GM21381 (cell line): ENCODE results near the gene YKT6.

Experiments used
- ATAC-seq: cut with Tn5 transposase; IDR thresholded peaks from one replicate; pipeline ENCODE4 v1.9.1; 2021; ENCODE audit warnings: mild to moderate bottlenecking, moderate library complexity; ENCODE audit not compliant: unreplicated experiment

YKT6 gene

DNA sequence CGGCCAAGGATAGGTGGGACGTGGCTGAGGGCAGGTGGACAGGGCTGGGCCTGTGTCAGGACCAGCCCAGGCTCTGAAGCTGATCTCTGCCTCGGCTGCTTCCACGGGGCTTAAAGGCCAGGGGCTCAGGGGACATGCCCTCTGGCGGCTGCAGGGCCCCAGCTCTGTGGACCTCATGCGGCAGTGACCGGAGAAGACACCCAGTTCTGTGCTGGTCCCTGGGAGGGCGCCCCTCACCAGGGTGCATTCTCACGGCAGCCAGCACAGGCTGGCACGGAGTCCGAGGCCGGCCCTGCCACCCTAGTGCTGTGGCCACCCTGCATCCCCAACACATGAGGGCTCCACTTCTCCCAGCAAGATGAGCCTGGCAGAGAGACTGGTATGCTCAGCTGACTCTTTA is 30.3 kb downstream of the YKT6 start:
- no peak for ATAC-seq

DNA sequence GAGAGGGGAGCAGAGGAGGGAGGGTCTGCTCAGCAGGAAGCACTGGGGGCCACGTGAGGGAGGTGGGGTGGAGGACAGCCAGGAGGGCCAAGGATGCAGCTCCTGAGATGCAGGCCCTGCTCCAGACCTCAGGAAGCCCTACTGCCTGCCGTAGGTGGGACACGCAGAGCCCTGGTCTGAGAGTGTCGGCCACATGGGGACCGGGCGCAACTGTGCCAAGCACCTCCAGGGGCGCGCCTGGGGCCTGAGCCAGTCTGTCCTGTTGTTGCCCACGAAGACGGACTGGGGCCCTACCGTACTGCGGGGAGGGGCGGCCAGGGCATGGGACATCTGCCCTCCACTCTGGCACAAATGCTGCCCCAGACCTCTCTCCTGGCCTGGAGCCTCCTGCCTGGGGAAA is 31.6 kb downstream of the YKT6 start:
- ATAC-seq: no peak

DNA sequence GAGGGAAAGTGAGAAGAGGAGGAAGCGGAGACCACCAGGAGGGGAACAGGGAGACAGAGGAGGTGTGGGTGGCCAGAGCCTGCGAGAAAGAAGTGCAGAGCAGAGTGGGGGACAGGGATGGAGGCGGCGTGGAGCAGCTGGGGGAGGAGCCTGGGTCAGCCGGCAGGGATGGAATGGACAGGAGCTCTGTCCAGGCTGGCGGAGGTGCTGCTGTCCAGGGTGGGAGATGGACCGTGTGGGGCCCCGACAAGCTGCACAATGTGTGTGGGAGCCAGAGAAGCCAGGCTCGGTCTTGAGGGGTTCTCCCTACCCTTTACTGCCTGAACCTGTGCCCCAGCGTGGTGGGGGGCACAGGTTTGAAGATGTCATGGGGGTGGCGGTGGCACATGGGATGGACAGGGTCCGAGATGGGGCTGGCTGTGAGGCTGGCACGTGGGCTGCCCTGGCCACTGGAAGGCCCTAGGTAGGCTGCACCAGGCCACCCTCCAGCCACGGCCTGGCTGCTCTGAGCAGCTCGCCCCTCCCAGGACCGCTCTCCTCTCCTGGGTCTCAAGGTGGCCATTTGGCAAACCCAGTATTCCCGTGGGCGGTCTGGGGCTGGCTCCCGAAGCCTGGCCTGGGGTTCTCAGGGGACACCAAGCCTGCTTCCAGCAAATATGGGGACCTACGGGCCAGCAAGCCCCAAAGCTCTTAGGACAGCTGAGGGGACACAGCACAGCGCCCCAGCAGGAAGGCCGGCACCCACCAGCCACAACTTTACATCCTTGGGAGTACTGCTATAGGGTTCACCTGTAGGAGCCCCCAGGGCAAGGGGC is 32.3 kb downstream of the YKT6 start:
- ATAC-seq: no peak

DNA sequence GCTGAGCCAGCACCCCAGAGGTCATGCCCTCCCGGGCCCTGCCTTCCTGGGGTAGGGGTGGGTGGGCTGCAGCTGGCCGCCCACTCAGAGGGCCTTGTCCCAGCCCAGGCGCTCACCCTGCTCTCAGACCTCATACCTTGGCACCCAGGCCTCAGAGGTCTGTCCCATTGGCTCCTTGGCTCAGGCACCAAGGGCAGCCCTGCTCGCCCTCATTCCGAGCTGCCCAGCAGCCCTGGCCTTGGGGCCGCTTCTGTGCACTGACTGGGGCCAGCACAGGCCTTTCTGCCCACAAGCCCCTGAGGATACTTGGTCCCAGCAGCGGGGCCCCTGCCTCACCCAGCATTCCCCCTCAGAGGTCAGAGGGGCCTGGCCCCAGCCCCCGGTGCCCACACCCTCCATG is 34.3 kb downstream of the YKT6 start:
- no peak for ATAC-seq

DNA sequence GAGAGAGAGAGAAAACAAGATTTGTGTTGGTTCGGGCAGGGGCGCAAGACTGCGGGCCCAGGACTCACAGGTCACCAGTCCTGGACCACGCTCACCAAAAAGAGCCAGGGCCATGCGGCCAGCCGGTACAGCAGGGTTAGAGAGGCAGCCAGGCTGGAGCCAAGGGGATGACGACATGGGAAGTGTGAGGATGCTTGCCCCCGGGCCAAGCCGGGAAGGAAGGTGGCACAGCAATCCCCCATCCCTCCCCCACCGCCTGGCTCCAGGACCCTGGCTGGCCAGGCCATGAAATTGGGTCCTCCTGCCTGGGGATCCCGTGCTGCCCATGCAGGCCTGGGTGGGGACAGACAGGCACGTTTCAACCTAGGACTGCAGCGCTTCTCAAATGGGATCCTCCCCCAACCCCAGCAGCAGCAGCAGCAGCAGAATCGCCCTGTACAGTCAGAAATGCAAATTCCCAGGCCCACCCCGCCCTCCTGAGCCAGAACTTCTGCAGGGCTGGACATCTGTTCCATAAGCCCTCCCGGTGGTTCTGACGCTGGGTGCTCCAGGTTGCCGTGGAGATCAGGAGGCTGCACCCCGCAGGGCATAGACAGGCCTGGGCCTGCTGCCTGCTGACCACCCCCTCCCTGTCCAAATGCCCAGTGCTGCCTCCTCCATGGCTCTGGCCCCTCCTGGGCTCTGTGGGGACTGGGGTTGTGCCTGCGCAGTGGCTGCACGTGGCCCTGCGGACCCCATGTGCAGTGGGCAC is 35.0 kb downstream of the YKT6 start:
- ATAC-seq: no peak

DNA sequence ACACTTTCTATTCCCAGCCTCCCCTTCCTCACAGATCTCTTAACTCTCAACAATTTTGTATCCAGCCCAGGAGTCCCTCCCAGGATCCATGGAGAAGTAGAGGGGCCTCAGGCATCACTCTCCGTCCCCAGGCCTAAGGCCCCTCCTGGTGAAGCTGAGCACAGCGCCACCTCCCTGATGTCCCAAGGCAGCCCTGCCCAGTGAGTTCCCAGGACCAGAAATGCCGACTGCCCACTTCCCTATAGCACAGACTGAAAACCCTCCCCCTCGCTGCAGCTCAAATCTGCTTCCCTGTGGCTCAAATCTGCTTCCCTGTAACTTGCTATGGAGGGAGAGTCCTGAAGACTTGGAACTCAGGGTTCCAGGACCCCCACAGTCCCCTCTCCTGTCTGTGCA is 35.6 kb downstream of the YKT6 start:
- ATAC-seq: no peak

DNA sequence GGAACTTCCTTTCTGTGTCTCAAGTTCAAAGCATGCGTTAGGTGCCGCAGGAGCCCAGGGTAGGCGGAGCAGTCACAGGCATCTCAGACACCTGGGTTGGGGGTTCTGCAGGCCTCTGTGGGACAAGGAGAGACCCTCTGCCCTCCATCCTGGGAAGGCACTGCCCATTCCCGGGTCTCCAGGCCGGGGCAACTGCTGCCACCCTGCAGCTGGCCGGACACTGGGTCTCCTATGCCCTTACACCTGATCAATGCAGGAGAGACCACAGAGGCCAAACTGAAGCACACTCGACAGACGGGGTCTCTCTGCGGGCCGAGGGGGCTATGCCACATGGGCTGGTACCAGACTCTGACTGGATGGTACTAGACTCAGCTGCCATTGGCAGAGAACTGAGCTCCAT is 36.9 kb downstream of the YKT6 start:
- ATAC-seq: no peak

DNA sequence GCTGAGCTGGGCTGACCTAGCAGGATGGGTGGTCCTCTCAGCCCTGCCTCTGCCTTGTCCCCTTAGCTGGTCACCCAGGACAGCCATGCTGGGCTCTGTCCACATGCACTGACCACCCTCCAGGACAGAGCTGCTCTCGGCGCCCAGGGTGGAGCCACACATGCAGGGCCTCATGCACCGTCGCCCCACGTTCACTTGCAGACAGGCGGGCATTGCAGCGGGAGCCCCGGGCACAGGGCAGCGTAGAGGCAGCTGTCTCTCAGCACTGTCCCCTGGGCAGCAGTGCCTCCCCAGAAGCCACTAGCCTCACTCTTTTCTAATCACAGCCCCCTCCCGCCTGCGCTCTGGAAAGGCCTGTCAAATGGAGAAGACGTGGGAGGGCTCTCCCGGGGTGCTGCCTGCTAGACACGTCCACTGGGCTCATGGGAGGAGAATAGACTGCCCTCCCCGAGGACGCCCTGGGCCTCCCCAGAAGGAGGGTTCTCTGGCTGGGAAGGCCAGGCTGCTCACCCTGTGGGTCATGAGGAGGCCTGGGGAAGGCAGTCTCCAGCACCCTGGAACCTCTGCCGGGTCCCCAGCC is 37.4 kb downstream of the YKT6 start:
- ATAC-seq: no peak

DNA sequence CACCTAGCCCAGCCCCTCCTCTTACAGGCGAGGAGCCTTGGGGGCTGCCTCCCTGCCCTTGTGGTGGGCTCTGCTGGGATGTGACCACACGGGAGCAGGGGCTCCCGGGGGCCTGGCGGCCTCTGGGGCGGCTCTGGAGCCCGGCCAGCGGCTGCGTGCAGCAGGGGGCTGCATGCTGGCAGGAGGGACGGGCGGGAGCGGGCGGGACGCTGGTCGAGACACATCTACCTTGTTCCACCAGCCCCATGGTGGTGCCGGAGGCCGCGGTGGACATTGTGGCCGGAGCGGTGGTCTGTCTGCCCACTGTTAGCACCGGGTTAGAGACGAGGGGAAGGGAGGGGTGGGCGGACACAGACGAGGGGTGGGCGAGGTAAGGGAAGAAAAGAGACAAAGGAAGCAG is 38.6 kb downstream of the YKT6 start:
- ATAC-seq: no peak

DNA sequence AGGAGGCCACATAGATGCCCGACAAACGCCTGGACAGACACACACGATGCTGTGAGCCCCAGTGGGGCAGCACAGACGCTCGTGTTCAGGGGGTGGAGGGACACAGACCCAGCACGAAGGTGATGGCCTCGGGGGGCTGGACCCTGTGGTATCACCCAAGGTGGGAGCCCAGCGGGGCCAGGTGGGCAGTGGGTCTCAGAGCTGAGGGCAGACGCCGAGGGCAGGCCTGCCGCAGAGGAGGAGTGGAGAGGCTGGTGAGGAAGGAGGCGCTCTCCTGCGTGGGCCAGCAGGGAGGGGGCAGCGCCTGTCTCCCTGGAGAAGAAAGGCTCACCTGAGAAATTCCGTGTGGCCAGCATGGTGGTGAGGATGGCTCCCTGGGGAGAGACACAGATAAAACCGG is 39.6 kb downstream of the YKT6 start:
- no peak for ATAC-seq

DNA sequence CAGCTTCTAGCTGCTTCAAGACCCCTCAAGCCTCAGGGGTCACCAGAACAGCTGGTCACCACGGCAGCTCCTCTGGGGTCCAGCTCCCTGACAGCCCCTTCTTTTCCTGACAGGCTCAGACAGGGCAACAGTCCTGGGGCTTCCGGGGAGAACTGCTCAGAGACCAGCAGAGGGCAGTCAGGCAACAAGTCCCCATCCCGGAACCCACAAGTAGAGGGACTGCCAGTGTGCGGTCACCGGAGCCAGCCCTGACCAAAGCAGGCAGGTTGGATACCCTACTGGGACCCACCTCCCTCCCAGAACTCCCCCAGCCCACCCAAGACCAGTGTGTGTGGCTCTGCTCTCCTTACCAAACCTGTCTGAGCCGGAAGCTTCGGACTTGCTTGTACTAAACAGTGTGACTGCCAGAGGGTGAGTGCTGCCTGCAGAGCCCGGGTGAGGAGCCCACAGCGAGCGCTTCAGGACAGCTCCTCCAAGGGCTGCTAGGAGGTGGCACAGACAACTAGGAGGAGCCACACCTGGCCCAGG is 40.3 kb downstream of the YKT6 start:
- peak; percentile 62 for ATAC-seq

DNA sequence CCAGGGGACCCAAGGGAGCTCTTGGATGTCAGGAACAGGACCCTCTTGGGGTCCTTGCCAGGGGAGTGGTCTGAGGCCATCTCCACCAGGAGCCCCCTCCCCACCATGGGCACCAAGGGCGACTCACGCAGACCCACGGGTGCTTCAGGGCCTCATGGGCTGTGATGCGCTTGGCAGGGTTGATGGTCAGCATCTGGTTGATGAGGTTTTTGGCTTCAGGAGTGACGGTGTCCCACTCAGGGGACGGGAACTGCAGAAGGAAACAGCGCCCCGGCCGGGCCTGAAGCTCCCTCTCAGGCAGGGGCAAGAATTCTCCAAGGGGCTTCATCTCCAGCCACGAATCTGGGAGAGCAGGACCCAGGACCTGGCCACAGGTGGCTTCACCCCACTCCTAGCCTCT is 41.3 kb downstream of the YKT6 start:
- ATAC-seq: no peak

DNA sequence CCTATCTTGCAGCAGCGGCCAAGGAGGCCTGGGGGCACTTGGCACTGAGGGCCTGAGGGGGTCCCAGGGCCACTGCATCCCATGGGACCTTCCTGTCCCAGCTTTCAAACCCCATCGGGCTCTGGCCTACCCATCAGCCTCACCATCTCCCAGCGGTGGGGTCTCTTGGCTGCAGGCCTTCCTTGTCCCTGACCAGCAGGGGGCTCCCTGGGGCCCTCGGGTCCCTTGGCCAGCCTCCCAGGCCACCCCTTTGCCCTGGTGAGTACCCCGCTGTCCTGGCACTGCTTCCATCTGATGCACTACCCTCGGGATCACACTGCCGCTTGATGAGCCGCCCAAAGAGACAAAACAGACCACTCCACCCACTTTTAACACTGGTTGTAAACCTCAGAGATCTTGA is 43.5 kb downstream of the YKT6 start:
- ATAC-seq: no peak

DNA sequence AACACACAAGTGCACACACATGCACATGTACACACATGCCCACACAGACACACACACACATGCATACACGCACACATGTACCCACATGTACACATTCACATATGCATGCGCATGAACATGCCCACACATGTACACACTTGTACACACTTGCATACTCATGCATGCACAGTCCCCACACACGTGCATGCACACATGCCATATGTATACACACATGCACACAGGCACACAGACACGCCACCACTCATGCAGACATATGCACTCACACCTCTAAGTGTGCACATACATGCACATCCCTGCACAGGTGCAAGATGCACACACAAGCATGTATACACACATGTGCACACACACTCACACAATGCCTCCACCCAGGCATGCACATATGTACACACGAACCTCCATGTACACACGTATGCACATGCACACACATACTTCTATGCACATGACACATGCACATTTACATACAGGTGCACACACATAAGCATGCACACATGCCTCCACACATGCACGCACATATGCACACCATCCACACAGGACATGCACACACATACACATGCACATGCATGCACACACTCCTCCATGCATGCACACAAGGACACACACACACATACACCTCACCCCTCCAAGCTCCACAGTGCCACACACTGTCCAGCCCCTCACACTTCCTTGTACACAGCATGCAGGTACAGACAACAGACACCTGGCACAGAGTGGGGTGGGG is 45.8 kb downstream of the YKT6 start:
- no peak for ATAC-seq

DNA sequence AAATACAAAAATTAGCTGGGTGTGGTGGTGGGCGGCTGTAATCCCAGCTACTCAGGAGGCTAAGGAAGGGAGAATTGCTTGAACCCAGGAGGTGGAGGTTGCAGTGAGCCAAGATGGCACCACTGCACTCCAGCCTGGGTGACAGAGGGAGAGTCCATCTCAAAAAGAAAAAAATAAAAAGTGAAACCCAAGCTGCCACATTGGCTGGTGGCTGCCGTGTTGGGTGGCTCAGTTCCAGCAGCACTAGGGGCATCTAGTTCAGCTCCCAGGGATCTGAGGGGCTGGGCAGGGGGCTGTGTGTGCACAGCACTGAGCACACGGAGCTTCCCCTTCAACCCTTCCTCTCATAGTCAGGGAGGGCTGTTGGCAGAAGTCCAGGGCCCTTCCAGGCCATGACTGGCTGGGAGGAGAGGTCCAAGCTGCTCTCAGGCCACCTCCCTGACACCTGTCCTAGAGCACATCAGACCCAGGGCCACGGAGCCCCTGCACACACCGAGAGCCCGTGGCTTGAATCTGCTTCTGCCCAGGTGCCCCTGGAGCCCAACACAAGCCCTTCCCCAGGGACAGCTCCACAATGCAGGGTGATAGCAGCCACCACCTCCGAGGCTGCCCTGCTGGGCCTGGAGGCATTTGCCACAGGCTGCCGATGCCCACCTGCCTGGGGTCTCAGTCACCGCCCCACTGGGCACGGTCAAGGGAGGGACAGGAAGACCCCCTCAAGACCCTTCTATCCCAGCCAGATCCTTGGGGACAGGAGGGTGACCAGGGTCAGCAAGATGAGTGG is 47.3 kb downstream of the YKT6 start:
- no peak for ATAC-seq

DNA sequence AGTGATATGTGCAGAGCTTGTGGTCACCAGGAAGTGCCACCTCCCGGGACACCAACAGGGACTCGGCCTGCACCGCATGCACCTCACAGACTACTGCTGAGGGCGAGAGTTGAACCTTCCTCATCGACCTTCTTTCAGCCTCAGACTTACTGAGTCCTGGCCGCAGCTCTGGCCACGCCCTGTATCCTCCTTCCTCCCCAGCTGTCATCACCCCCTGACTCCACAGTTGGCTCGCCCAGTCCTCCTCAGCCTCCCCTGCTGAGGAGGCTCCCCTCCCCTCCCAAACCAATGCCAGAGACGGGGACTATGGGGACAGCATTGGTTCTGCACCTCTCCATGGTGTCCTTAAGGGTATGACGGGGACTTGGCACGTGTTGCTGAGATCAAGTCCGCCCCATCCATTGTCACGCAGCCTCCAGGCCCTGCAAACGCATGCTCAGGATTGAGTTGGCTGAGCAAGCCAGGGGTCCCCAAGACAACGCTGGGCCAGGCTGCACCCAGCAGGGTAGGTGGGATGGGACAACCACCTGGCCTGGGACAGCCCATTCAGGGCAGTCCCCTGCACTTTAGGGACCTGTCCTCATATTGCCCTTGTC is 49.0 kb downstream of the YKT6 start:
- ATAC-seq: no peak

DNA sequence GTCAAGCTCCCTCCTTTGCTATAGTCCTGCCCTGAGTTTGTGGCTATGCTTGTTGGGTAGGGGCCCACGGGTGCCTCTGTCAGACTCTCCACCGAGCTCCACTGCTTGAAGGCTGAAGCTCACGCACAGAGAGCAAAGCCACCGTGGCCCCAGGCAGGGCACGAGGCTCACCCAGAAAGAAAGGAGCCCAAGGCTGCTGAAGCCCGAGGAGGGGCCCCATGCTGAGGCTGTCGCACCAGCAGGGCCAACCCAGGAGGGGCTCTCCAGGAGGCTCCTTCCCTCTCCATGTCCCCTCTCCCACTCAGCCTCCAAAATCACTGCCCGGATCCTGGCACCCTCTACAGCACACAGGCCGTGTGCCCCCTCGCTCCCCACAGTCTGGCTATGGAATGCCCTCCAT is 50.5 kb downstream of the YKT6 start:
- ATAC-seq: no peak

DNA sequence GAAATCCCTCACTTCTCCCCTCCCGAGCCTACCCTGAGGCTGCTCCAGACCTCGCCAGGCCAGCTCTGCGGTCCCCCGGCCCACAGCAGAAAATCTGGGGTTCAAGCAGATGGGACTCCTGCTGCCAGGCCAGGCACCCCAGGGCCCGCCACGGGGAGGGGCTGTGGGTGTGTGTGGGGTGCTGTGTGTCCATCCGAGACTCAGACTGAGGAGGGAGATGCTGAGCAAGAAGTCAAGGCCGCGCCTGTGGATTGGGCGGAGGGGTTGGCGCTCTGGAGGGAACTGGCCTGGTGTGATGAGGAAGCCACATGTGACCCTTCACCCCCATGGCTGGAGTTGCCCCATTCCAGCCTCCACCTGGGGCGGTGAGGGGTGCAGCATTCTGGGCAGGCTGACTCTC is 51.1 kb downstream of the YKT6 start:
- ATAC-seq: no peak

DNA sequence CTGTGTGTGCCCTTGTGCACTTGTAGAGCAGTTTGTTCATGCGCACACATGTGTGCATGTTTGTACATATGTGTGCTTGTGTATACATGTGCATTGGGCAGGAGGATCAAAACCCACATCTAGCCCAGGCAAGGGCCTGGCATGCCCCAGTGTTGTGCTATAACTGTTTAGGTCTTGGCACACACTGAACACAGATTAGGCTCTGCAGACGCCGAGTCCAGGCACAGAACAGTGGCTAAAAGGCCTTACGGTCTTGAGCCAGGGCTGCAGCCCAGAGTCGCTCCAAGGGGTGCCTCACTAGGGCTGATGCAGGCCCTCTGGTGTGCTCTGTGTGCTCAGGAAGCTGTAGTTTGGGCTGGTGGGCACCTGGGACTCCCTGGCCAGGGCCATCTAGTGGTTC is 55.7 kb downstream of the YKT6 start:
- no peak for ATAC-seq

DNA sequence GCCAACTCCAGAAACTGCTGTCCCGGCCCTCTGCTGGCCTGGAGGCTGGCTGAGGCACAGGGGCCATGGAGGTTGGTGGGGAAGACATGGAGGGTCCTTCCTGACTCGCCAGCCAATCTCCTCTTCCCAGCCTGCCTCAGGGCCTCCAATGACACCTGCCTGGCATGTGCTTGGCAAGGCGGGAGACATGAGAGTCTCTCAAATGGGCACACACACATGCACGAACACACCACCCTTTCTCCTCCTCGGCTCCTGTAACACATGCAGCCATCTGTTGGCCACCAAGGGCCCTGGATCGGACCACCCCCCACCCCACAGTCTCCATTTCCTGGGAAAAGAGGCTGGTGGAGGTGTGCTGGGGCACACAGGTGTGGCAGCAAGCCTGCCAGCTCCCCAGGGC is 56.4 kb downstream of the YKT6 start:
- no peak for ATAC-seq
